ENCODE data around the gene CNFN.

DNA sequence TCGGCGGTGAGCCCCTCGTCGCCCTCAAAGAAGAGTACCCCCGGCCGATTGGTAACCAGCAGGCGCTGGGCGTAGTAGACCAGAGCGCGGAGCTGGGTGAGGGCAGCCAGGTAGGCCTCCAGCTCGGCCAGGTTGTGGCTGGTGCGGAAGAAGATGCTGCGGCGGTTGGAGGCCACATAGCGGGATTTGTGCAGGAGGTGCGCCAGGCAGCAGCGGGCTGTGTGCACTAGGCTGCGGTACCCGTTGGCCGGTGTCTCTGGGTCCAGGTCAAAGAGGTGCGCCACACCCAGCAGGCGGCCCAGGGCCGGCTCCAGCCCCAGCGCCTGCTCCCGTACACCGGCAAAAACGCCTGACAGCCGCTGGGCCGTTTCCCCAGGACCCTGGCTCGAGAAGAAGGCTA is 20.3 kb upstream of the CNFN start:
- TF ChIP-seq, protein P1, sequence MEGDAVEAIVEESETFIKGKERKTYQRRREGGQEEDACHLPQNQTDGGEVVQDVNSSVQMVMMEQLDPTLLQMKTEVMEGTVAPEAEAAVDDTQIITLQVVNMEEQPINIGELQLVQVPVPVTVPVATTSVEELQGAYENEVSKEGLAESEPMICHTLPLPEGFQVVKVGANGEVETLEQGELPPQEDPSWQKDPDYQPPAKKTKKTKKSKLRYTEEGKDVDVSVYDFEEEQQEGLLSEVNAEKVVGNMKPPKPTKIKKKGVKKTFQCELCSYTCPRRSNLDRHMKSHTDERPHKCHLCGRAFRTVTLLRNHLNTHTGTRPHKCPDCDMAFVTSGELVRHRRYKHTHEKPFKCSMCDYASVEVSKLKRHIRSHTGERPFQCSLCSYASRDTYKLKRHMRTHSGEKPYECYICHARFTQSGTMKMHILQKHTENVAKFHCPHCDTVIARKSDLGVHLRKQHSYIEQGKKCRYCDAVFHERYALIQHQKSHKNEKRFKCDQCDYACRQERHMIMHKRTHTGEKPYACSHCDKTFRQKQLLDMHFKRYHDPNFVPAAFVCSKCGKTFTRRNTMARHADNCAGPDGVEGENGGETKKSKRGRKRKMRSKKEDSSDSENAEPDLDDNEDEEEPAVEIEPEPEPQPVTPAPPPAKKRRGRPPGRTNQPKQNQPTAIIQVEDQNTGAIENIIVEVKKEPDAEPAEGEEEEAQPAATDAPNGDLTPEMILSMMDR (IDR thresholded peaks at IDR 0.05; ENCODE audit: low read depth, low read length) = no peak
- TF ChIP-seq EZH2phosphoT487 (IDR thresholded peaks at IDR 0.05; ENCODE audit: low read depth) = no peak

Measured in OCI-LY3 (cell line).